HG03354 (cell line): ENCODE measurements around the gene LEPR.
"Not testable (repeated sequence)": the region's sequence is repeated elsewhere in the genome, so short reads cannot be mapped to it uniquely, and the experiment has no call there.

Experiments
- ATAC-seq: cut with Tn5 transposase; IDR thresholded peaks from one replicate; pipeline ENCODE4 v1.9.1; 2021; ENCODE audit warnings: mild to moderate bottlenecking; ENCODE audit not compliant: unreplicated experiment, poor library complexity, severe bottlenecking

Gene LEPR

GRCh38 chr1:65420590-65421350, at the start of gene LEPR, which contains the start of gene LEPROT:
LEPR (plus strand) TSS chr1:65420668; CDS start chr1:65565566, 144,898 bp downstream.
LEPROT (plus strand) TSS chr1:65420668; CDS start chr1:65420725, 57 bp downstream.
- ATAC-seq, result peak; percentile 45

- no peak for ATAC-seq
Measured at GRCh38 chr1:65371544-65371943, 48.9 kb upstream of the LEPR start.

- no peak for ATAC-seq
Measured at GRCh38 chr1:65372557-65372956, 47.9 kb upstream of the LEPR start.

GRCh38 chr1:65377496-65378246, 42.8 kb upstream of the LEPR start:
- ATAC-seq, result no peak

- ATAC-seq, result no peak
Measured at GRCh38 chr1:65378247-65378946, 42.1 kb upstream of the LEPR start.

- ATAC-seq, result not testable (repeated sequence)
Measured at GRCh38 chr1:65384426-65384825, 36.0 kb upstream of the LEPR start.

- no peak for ATAC-seq
Measured at GRCh38 chr1:65386439-65386838, 34.0 kb upstream of the LEPR start.

GRCh38 chr1:65387821-65388220, 32.6 kb upstream of the LEPR start:
- ATAC-seq, result no peak

GRCh38 chr1:65388908-65389695, 31.4 kb upstream of the LEPR start:
- no peak for ATAC-seq

- ATAC-seq, result no peak
Measured at GRCh38 chr1:65392497-65392896, 28.0 kb upstream of the LEPR start.

GRCh38 chr1:65393347-65393746, 27.1 kb upstream of the LEPR start:
- ATAC-seq, result peak; percentile 97

GRCh38 chr1:65393928-65394327, 26.5 kb upstream of the LEPR start:
- no peak for ATAC-seq

GRCh38 chr1:65395887-65396612, 24.4 kb upstream of the LEPR start:
- no peak for ATAC-seq

GRCh38 chr1:65398083-65398482, 22.4 kb upstream of the LEPR start:
- no peak for ATAC-seq

GRCh38 chr1:65399003-65399402, 21.5 kb upstream of the LEPR start:
- ATAC-seq, result no peak

GRCh38 chr1:65401612-65402011, 18.9 kb upstream of the LEPR start:
- ATAC-seq, result no peak

GRCh38 chr1:65404941-65405340, 15.5 kb upstream of the LEPR start:
- no peak for ATAC-seq

- ATAC-seq, result no peak
Measured at GRCh38 chr1:65407877-65408276, 12.6 kb upstream of the LEPR start.

- no peak for ATAC-seq
Measured at GRCh38 chr1:65409314-65409713, 11.2 kb upstream of the LEPR start.
